K562 (cell line): Measurements from ENCODE around the gene AGFG2. TPM values are rescaled to one million over a fixed set of nuclear protein-coding genes. Genes with fewer than 3 reads are reported as not detected.

Source experiments
- ELF4 ChIP-seq: fragments of 450-650 bp; formaldehyde crosslinking; IDR thresholded peaks from 2 replicates; pipeline ENCODE4 v1.4.0; 2022; ENCODE audit warnings: missing genetic modification characterization
- FOSL1 ChIP-seq: fragments of 200-800 bp; sonication (Bioruptor generic); conservative IDR thresholded peaks from 2 replicates; pipeline ENCODE4 v1.6.1; 2016; ENCODE audit warnings: missing genetic modification characterization, missing compliant biosample characterization
- MED1 ChIP-seq: sonication (generic); formaldehyde crosslinking; IDR thresholded peaks from 2 replicates; pipeline ENCODE4 v1.8.1; 2023; ENCODE audit warnings: missing genetic modification reagents, borderline replicate concordance
- MYNN ChIP-seq, 2 experiments: sonication (generic); formaldehyde crosslinking in 1 of 2; IDR thresholded peaks; 2 replicates each; pipeline versions ENCODE4 v1.5.0 to v1.6.1; 2016 to 2020; ENCODE audit warnings: antibody characterized with exemption in 1 of 2, missing genetic modification reagents in 1 of 2
- NELFE ChIP-seq: IDR thresholded peaks from 2 replicates; pipeline ENCODE4 v1.6.1; 2011; ENCODE audit warnings: mild to moderate bottlenecking; ENCODE audit not compliant: insufficient read depth, insufficient read length
- NFATC3 ChIP-seq: fragments of 450-650 bp; IDR thresholded peaks from 2 replicates; pipeline ENCODE4 v1.6.1; 2017; ENCODE audit warnings: mild to moderate bottlenecking
- NRF1 ChIP-seq, 2 experiments: fragments of 450-650 bp; IDR thresholded peaks in 1 of 2; conservative IDR thresholded peaks in 1 of 2; 2 replicates each; pipeline ENCODE4 v1.6.1; 2014; ENCODE audit warnings: mild to moderate bottlenecking in 2 of 2
- RAD21 ChIP-seq, 2 experiments: fragments of 250-450 bp in 1 of 2; fragments of 450-650 bp in 1 of 2; sonication (Bioruptor Pico) in 1 of 2; formaldehyde crosslinking in 1 of 2; IDR thresholded peaks in 1 of 2; conservative IDR thresholded peaks in 1 of 2; 2 replicates each; pipeline versions ENCODE4 v1.4.0 to v1.8.0; 2020 to 2022; ENCODE audit warnings: mild to moderate bottlenecking in 2 of 2, moderate library complexity in 1 of 2
- RAD51 ChIP-seq: fragments of 450-650 bp; IDR thresholded peaks from 2 replicates; pipeline ENCODE4 v1.7.1; 2016; ENCODE audit warnings: low read depth, mild to moderate bottlenecking, borderline replicate concordance
- ZFPM2 ChIP-seq: fragments of 250-450 bp; sonication (Bioruptor Pico); IDR thresholded peaks from 2 replicates; pipeline ENCODE4 v1.5.1; 2022; ENCODE audit warnings: mild to moderate bottlenecking
- ZNF12 ChIP-seq: sonication (generic); formaldehyde crosslinking; IDR thresholded peaks from 2 replicates; pipeline ENCODE4 v1.4.0; 2020; ENCODE audit warnings: mild to moderate bottlenecking, missing genetic modification reagents
- ZNF134 ChIP-seq: fragments of 250-450 bp; sonication (Bioruptor Pico); conservative IDR thresholded peaks from 2 replicates; pipeline ENCODE4 v1.4.0; 2020
- ZSCAN29 ChIP-seq: fragments of 450-650 bp; IDR thresholded peaks from 2 replicates; pipeline ENCODE4 v1.6.1; 2017
- polyA plus RNA-seq, 8 experiments: library from polyadenylated mRNA; depleted of rRNA in 4 of 8; stranded (reverse) in 5 of 8; unstranded in 3 of 8; fragments of >200 nt; fragmentation: Nextera tagmentation in 2 of 8; fragmentation: Illumina TruSeq in 1 of 8; extraction: Ambion mirVana in 2 of 8; extraction: Trizol in 1 of 8; gene quantifications; 2 replicates each; pipeline versions ENCODE4 v1.2.1 to v1.2.3, GENCODE V29; 2011 to 2014; ENCODE audit warnings: inconsistent platforms in 1 of 8, missing spikeins in 1 of 8
- total RNA-seq, 7 experiments: library from RNA; depleted of rRNA in 6 of 7; stranded (reverse); fragments of >200 nt in 6 of 7; fragmentation: Illumina TruSeq in 2 of 7; extraction: Trizol in 2 of 7; gene quantifications; 2 replicates each; pipeline versions ENCODE4 v1.2.1 to v1.2.3, GENCODE V29; 2011 to 2021; ENCODE audit warnings: low replicate concordance in 1 of 7
- TF ChIP-seq, protein P1 (sequence below): fragments of 450-650 bp; IDR thresholded peaks from 2 replicates; pipeline ENCODE4 v1.7.1; 2018; ENCODE audit warnings: mild to moderate bottlenecking, low read depth; ENCODE audit not compliant: partially characterized antibody
- TF ChIP-seq, protein P2 (sequence below): fragments of 250-450 bp; sonication (Bioruptor Pico); IDR thresholded peaks from 2 replicates; pipeline ENCODE4 v1.5.0; 2022; ENCODE audit warnings: mild to moderate bottlenecking
- TF ChIP-seq, protein P3 (sequence below): fragments of 200-800 bp; sonication (Bioruptor generic); IDR thresholded peaks from 2 replicates; pipeline ENCODE4 v1.6.1; 2017; ENCODE audit warnings: missing genetic modification characterization, missing compliant biosample characterization
- TF ChIP-seq, protein P4 (sequence below): fragments of 450-650 bp; formaldehyde crosslinking; IDR thresholded peaks from 2 replicates; pipeline ENCODE4 v1.4.0; 2022; ENCODE audit warnings: missing genetic modification characterization
- TF ChIP-seq, protein P5 (sequence below): fragments of 450-650 bp; IDR thresholded peaks from 2 replicates; pipeline ENCODE4 v1.6.1; 2018; ENCODE audit not compliant: partially characterized antibody

The AGFG2 gene
- total and polyA plus RNA-seq, 9 of the 15 experiments (the other 6 are each of a cell fraction or from before 2014, with no cell fraction given), result 0.31 to 23.1 (median 6.5) TPM

DNA sequence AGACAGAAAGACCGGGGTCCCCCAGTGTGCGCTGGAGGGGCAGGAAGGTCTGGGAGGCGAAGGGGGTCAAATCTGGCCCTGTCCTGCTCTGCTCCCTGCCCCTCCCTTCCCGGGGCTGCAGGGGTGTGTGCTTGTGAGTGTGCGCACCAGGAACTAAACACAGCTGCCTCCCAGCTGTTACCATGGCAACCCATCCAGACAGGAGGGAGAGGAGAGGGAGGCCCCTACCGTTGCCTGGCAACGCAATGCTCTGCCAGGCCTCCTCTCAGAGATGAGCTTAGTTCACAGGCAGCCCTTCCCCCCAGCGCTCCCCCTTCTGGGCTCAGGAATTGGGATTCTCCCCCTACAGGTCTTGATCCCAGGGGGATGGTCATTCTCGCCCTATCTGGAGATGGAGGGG is 49.2 kb upstream of the AGFG2 start (continued):
- no peak for TF ChIP-seq MED1 (CRISPR knock-in tag)
- TF ChIP-seq, protein P1, sequence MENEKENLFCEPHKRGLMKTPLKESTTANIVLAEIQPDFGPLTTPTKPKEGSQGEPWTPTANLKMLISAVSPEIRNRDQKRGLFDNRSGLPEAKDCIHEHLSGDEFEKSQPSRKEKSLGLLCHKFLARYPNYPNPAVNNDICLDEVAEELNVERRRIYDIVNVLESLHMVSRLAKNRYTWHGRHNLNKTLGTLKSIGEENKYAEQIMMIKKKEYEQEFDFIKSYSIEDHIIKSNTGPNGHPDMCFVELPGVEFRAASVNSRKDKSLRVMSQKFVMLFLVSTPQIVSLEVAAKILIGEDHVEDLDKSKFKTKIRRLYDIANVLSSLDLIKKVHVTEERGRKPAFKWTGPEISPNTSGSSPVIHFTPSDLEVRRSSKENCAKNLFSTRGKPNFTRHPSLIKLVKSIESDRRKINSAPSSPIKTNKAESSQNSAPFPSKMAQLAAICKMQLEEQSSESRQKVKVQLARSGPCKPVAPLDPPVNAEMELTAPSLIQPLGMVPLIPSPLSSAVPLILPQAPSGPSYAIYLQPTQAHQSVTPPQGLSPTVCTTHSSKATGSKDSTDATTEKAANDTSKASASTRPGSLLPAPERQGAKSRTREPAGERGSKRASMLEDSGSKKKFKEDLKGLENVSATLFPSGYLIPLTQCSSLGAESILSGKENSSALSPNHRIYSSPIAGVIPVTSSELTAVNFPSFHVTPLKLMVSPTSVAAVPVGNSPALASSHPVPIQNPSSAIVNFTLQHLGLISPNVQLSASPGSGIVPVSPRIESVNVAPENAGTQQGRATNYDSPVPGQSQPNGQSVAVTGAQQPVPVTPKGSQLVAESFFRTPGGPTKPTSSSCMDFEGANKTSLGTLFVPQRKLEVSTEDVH, result no peak
- TF ChIP-seq ELF4 (CRISPR knock-in tag), result no peak
- TF ChIP-seq, protein P2, sequence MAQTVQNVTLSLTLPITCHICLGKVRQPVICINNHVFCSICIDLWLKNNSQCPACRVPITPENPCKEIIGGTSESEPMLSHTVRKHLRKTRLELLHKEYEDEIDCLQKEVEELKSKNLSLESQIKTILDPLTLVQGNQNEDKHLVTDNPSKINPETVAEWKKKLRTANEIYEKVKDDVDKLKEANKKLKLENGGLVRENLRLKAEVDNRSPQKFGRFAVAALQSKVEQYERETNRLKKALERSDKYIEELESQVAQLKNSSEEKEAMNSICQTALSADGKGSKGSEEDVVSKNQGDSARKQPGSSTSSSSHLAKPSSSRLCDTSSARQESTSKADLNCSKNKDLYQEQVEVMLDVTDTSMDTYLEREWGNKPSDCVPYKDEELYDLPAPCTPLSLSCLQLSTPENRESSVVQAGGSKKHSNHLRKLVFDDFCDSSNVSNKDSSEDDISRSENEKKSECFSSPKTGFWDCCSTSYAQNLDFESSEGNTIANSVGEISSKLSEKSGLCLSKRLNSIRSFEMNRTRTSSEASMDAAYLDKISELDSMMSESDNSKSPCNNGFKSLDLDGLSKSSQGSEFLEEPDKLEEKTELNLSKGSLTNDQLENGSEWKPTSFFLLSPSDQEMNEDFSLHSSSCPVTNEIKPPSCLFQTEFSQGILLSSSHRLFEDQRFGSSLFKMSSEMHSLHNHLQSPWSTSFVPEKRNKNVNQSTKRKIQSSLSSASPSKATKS, result no peak
- no peak for TF ChIP-seq ZNF12 (CRISPR knock-in tag)
- TF ChIP-seq MYNN (IDR thresholded peaks at IDR 0.05), result peak; percentile 57; the same call in 1 of the 2 replicates
- TF ChIP-seq MYNN (CRISPR knock-in tag; IDR thresholded peaks at IDR 0.05), result no peak
- TF ChIP-seq, protein P3, sequence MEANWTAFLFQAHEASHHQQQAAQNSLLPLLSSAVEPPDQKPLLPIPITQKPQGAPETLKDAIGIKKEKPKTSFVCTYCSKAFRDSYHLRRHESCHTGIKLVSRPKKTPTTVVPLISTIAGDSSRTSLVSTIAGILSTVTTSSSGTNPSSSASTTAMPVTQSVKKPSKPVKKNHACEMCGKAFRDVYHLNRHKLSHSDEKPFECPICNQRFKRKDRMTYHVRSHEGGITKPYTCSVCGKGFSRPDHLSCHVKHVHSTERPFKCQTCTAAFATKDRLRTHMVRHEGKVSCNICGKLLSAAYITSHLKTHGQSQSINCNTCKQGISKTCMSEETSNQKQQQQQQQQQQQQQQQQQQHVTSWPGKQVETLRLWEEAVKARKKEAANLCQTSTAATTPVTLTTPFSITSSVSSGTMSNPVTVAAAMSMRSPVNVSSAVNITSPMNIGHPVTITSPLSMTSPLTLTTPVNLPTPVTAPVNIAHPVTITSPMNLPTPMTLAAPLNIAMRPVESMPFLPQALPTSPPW, result peak; percentile 56
- no peak for TF ChIP-seq NELFE
- no peak for TF ChIP-seq ZSCAN29
- TF ChIP-seq NRF1 (conservative IDR thresholded peaks at IDR 0.05 in 1 of 2, IDR thresholded peaks at IDR 0.05 in 1 of 2), result peak; percentile 83 to 86
- TF ChIP-seq FOSL1, result no peak
- TF ChIP-seq, protein P4, sequence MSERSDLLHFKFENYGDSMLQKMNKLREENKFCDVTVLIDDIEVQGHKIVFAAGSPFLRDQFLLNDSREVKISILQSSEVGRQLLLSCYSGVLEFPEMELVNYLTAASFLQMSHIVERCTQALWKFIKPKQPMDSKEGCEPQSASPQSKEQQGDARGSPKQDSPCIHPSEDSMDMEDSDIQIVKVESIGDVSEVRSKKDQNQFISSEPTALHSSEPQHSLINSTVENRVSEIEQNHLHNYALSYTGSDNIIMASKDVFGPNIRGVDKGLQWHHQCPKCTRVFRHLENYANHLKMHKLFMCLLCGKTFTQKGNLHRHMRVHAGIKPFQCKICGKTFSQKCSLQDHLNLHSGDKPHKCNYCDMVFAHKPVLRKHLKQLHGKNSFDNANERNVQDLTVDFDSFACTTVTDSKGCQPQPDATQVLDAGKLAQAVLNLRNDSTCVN (CRISPR knock-in tag), result no peak
- TF ChIP-seq RAD21 (CRISPR knock-in tag; conservative IDR thresholded peaks at IDR 0.05 in 1 of 2, IDR thresholded peaks at IDR 0.05 in 1 of 2), result no peak
- TF ChIP-seq ZFPM2 (CRISPR knock-in tag), result no peak
- no peak for TF ChIP-seq NFATC3
- TF ChIP-seq ZNF134 (CRISPR knock-in tag), result no peak
- TF ChIP-seq RAD51, result no peak
- TF ChIP-seq, protein P5, sequence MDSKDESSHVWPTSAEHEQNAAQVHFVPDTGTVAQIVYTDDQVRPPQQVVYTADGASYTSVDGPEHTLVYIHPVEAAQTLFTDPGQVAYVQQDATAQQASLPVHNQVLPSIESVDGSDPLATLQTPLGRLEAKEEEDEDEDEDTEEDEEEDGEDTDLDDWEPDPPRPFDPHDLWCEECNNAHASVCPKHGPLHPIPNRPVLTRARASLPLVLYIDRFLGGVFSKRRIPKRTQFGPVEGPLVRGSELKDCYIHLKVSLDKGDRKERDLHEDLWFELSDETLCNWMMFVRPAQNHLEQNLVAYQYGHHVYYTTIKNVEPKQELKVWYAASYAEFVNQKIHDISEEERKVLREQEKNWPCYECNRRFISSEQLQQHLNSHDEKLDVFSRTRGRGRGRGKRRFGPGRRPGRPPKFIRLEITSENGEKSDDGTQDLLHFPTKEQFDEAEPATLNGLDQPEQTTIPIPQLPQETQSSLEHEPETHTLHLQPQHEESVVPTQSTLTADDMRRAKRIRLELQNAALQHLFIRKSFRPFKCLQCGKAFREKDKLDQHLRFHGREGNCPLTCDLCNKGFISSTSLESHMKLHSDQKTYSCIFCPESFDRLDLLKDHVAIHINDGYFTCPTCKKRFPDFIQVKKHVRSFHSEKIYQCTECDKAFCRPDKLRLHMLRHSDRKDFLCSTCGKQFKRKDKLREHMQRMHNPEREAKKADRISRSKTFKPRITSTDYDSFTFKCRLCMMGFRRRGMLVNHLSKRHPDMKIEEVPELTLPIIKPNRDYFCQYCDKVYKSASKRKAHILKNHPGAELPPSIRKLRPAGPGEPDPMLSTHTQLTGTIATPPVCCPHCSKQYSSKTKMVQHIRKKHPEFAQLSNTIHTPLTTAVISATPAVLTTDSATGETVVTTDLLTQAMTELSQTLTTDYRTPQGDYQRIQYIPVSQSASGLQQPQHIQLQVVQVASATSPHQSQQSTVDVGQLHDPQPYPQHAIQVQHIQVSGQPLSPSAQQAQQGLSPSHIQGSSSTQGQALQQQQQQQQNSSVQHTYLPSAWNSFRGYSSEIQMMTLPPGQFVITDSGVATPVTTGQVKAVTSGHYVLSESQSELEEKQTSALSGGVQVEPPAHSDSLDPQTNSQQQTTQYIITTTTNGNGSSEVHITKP, result peak; percentile 8
